Measurements from ENCODE around the gene CCDC134.

CCDC134 gene

GRCh38 chr22:41818011-41818410 is 17.5 kb downstream of the CCDC134 start:
- Histone ChIP-seq H3K4me1 (ENCODE audit: insufficient read depth, low read length) (no peaks in the 10 kb centered on the region), H3K9me3 (ENCODE audit: insufficient read depth, low read depth, low read length) (no peaks in the 10 kb centered on the region), H3K27ac (ENCODE audit: low read length) (no peak overlapping the region), H3K36me3 (ENCODE audit: insufficient read depth, low read depth, low read length) (peaks cover 19% of the 10 kb centered on the region), H3K9ac (ENCODE audit: low read depth, low read length) (no peak overlapping the region), H3K4me3 (ENCODE audit: low read length) (no peak overlapping the region), H3K27me3 (ENCODE audit: insufficient read depth, low read length) (no peaks in the 10 kb centered on the region)

GRCh38 chr22:41818596-41818995 is 18.1 kb downstream of the CCDC134 start:
- H3K9ac ChIP-seq (ENCODE audit: low read depth, low read length): no peak overlapping the region
- no peaks in the 10 kb centered on the region for H3K27me3 ChIP-seq (ENCODE audit: insufficient read depth, low read length)
- no peak overlapping the region for H3K4me3 ChIP-seq (ENCODE audit: low read length)
- H3K27ac ChIP-seq (ENCODE audit: low read length): no peak overlapping the region
- no peaks in the 10 kb centered on the region for H3K9me3 ChIP-seq (ENCODE audit: insufficient read depth, low read depth, low read length)
- H3K36me3 ChIP-seq (ENCODE audit: insufficient read depth, low read depth, low read length): peaks cover 14% of the 10 kb centered on the region
- H3K4me1 ChIP-seq (ENCODE audit: insufficient read depth, low read length): no peaks in the 10 kb centered on the region

- H3K9ac ChIP-seq (ENCODE audit: low read depth, low read length): no peak overlapping the region
- H3K27ac ChIP-seq (ENCODE audit: low read length): no peak overlapping the region
- peaks cover 10% of the 10 kb centered on the region for H3K36me3 ChIP-seq (ENCODE audit: insufficient read depth, low read depth, low read length)
- peaks cover 5% of the 10 kb centered on the region for H3K4me1 ChIP-seq (ENCODE audit: insufficient read depth, low read length)
- no peaks in the 10 kb centered on the region for H3K27me3 ChIP-seq (ENCODE audit: insufficient read depth, low read length)
- no peak overlapping the region for H3K4me3 ChIP-seq (ENCODE audit: low read length)
- no peaks in the 10 kb centered on the region for H3K9me3 ChIP-seq (ENCODE audit: insufficient read depth, low read depth, low read length)
Measured at GRCh38 chr22:41819257-41819656, 18.8 kb downstream of the CCDC134 start.

DNA sequence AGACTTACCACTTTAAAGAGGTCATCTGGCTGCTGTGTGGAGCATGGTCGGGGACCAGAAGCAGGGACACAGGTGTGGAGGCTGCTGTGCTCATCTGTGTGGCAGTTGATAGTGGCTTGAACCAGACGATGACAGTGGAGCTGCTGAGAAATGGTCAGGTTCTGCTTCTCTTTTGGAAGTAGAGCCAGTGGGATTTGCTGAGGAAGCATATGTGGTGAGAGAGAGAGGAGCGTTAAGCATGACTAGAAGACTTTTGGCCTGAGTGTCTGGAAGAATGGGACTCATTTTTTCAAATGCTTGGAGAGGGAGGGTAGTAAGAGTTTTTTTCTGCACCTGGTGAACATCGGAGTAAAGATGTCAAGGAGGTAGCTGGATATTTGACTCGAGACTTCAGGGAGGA is 20.0 kb downstream of the CCDC134 start:
- Histone ChIP-seq H3K4me1 (ENCODE audit: insufficient read depth, low read length) (peaks cover 5% of the 10 kb centered on the region), H3K27ac (ENCODE audit: low read length) (no peak overlapping the region), H3K36me3 (ENCODE audit: insufficient read depth, low read depth, low read length) (peaks cover 13% of the 10 kb centered on the region), H3K9me3 (ENCODE audit: insufficient read depth, low read depth, low read length) (no peaks in the 10 kb centered on the region), H3K9ac (ENCODE audit: low read depth, low read length) (no peak overlapping the region), H3K27me3 (ENCODE audit: insufficient read depth, low read length) (no peaks in the 10 kb centered on the region), H3K4me3 (ENCODE audit: low read length) (no peak overlapping the region)

DNA sequence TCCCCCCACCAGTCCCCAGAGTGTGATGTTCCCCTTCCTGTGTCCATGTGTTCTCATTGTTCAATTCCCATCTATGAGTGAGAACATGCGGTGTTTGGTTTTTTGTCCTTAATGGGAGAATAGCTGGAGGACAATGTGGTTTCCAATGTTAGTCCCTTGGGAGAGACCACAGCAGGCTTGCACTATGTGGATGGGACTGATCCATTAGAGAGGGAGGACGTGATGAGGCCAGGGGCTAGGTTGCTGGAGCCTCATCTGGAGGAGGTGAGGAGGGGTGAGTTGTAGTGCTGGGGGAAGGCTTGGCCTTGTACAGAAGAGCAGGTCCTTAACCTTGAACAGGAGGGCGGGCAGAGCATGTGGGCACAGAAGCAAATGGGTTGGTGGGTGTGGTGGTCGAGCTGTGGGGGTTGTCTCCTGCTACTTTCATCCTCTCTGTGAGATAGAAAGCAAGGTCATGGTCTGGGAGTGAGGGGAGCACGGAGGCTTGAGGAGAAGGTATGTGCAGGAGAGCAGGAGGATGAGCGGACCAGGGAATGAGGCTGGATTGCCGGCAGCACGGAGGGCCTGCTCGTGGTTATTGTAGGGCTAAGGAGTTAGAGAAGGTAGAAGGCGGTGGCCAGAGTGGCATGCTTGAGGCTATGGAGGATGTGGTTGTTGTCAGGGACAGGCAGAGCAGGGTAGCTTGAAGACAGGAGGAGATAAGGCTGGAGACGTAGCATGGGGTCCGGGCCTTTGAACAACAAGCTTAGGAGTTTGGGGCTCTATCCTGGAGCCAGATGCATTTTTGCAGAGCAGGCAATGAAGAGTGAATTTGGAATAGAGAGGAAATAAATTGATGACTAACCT is 21.2 kb downstream of the CCDC134 start:
- H3K36me3 ChIP-seq (ENCODE audit: insufficient read depth, low read depth, low read length): peaks cover 9% of the 10 kb centered on the region; the same call in 1 of the 2 replicates
- no peaks in the 10 kb centered on the region for H3K27me3 ChIP-seq (ENCODE audit: insufficient read depth, low read length)
- H3K9ac ChIP-seq (ENCODE audit: low read depth, low read length): no peak overlapping the region
- no peaks in the 10 kb centered on the region for H3K9me3 ChIP-seq (ENCODE audit: insufficient read depth, low read depth, low read length)
- H3K4me1 ChIP-seq (ENCODE audit: insufficient read depth, low read length): peaks cover 9% of the 10 kb centered on the region
- no peak overlapping the region for H3K4me3 ChIP-seq (ENCODE audit: low read length)
- H3K27ac ChIP-seq (ENCODE audit: low read length): no peak overlapping the region

DNA sequence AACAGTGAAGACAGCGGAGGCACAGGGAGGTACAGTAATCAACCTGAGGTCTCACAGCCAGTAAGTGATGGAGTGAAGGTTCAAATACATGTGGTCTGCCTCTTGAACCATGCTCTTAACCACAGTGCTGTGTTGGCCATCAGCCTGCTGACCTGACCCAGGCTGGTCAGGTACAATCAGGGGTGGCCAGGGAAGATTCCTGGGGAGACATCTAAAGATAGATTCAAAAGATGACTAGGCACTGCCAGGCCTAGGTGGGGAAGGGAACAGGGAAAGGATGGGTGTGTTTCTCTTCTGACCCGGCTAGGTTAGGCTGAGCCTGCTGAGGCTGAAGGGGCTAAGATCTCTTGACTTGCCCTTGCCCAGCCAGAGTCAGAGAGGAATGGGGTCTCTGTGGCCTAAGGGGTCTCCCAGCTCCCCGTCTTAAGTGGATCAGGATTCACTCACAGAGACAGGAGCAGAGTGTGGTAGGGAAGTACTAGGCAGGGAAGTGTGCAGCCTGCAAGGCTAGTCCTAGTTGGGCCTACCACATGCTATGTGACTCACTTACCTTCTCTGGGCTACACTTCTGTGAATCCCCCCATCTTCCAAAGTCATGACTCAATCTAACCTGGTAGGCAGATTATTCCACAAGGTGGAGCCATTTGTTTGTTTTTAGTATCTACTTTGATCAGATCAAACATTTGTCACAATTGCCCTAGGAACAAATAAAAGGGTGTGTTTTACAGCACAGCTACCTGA is 22.0 kb downstream of the CCDC134 start:
- H3K9ac ChIP-seq (ENCODE audit: low read depth, low read length): no peak overlapping the region
- H3K4me3 ChIP-seq (ENCODE audit: low read length): no peak overlapping the region
- H3K27me3 ChIP-seq (ENCODE audit: insufficient read depth, low read length): no peaks in the 10 kb centered on the region
- H3K9me3 ChIP-seq (ENCODE audit: insufficient read depth, low read depth, low read length): no peaks in the 10 kb centered on the region
- H3K4me1 ChIP-seq (ENCODE audit: insufficient read depth, low read length): peaks cover 9% of the 10 kb centered on the region
- H3K36me3 ChIP-seq (ENCODE audit: insufficient read depth, low read depth, low read length): peaks cover 9% of the 10 kb centered on the region; the same call in 1 of the 2 replicates
- no peak overlapping the region for H3K27ac ChIP-seq (ENCODE audit: low read length)

GRCh38 chr22:41823797-41824196 is 23.3 kb downstream of the CCDC134 start:
- H3K27ac ChIP-seq (ENCODE audit: low read length): no peak overlapping the region
- H3K9ac ChIP-seq (ENCODE audit: low read depth, low read length): no peak overlapping the region
- peaks cover 9% of the 10 kb centered on the region; the same call in 1 of the 2 replicates for H3K36me3 ChIP-seq (ENCODE audit: insufficient read depth, low read depth, low read length)
- H3K9me3 ChIP-seq (ENCODE audit: insufficient read depth, low read depth, low read length): no peaks in the 10 kb centered on the region
- H3K4me3 ChIP-seq (ENCODE audit: low read length): no peak overlapping the region
- no peaks in the 10 kb centered on the region for H3K27me3 ChIP-seq (ENCODE audit: insufficient read depth, low read length)
- peaks cover 9% of the 10 kb centered on the region for H3K4me1 ChIP-seq (ENCODE audit: insufficient read depth, low read length)

DNA sequence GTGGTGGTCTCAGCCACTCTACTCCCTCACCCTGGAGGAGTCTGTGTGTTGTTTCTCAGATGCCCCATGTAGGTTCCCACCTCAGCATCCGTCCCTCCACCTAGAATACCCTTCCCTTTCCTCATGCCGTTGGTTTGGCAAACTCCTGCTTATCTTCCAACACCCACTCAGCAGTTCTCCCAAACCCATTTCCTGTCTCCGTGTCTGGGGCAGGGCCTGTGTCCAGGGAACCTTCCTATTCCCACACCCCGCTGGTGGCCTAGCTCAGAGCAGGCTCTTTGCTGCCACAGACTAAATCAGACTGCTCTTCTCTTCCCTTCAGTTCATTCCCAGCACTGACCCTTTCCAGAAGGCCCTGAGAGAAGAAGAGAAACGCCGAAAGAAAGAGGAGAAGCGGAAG is 24.9 kb downstream of the CCDC134 start:
- Histone ChIP-seq H3K9me3 (ENCODE audit: insufficient read depth, low read depth, low read length) (no peaks in the 10 kb centered on the region), H3K27me3 (ENCODE audit: insufficient read depth, low read length) (no peaks in the 10 kb centered on the region), H3K4me1 (ENCODE audit: insufficient read depth, low read length) (peaks cover 9% of the 10 kb centered on the region), H3K36me3 (ENCODE audit: insufficient read depth, low read depth, low read length) (peaks cover 5% of the 10 kb centered on the region; the same call in 1 of the 2 replicates), H3K9ac (ENCODE audit: low read depth, low read length) (no peak overlapping the region), H3K4me3 (ENCODE audit: low read length) (no peak overlapping the region), H3K27ac (ENCODE audit: low read length) (no peak overlapping the region)

DNA sequence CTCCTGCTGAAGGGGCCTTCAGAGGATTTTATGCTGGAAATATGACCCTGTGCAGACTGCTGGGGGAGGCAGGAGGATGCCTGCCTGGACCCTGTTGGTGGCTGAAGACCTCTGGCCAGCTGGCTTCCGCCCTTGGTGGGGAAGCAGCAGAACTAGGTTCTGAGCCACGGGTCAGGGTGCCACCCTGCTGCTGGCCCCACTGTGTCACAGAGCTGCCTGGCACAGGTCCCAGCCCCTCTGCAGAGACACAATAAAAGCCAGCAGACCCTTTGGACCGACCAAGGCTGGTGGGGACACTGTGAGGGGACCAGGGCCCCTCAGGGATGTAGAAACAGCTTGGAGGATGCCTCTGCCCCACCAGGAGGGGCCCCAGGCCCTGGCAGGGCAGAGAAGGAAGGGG is 25.5 kb downstream of the CCDC134 start:
- H3K4me3 ChIP-seq (ENCODE audit: low read length): no peak overlapping the region
- H3K27me3 ChIP-seq (ENCODE audit: insufficient read depth, low read length): no peaks in the 10 kb centered on the region
- H3K36me3 ChIP-seq (ENCODE audit: insufficient read depth, low read depth, low read length): peaks cover 5% of the 10 kb centered on the region; the same call in 1 of the 2 replicates
- no peak overlapping the region for H3K9ac ChIP-seq (ENCODE audit: low read depth, low read length)
- no peak overlapping the region for H3K27ac ChIP-seq (ENCODE audit: low read length)
- no peaks in the 10 kb centered on the region for H3K9me3 ChIP-seq (ENCODE audit: insufficient read depth, low read depth, low read length)
- peaks cover 9% of the 10 kb centered on the region for H3K4me1 ChIP-seq (ENCODE audit: insufficient read depth, low read length)

GRCh38 chr22:41826430-41827383 is 26.2 kb downstream of the CCDC134 start:
- Histone ChIP-seq H3K4me1 (ENCODE audit: insufficient read depth, low read length) (peaks cover 12% of the 10 kb centered on the region), H3K27me3 (ENCODE audit: insufficient read depth, low read length) (no peaks in the 10 kb centered on the region), H3K9ac (ENCODE audit: low read depth, low read length) (no peak overlapping the region), H3K36me3 (ENCODE audit: insufficient read depth, low read depth, low read length) (peaks cover 5% of the 10 kb centered on the region; the same call in 1 of the 2 replicates), H3K27ac (ENCODE audit: low read length) (no peak overlapping the region), H3K9me3 (ENCODE audit: insufficient read depth, low read depth, low read length) (no peaks in the 10 kb centered on the region), H3K4me3 (ENCODE audit: low read length) (no peak overlapping the region)

DNA sequence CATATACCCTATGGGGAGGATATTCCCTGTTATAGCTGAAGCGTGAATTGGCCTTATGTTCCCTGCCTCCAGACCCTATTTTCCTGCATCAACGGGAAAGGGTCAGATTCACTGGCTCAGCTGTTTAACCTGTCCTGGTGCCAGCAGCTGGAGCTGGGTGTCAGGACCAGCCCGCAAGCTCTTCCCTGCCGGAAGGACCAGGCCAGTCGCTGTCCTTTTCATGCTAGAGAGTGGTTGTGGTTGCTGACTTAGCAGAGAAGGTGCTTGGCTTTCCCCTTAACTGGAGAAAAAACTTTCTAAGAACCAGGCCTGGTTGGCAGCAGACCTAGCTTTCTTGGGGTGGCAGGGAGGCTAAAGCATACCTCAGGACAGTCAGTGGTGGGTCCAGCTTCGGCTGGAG is 27.2 kb downstream of the CCDC134 start:
- Histone ChIP-seq H3K27me3 (ENCODE audit: insufficient read depth, low read length) (no peaks in the 10 kb centered on the region), H3K4me3 (ENCODE audit: low read length) (no peak overlapping the region), H3K36me3 (ENCODE audit: insufficient read depth, low read depth, low read length) (peaks cover 5% of the 10 kb centered on the region; the same call in 1 of the 2 replicates), H3K4me1 (ENCODE audit: insufficient read depth, low read length) (peaks cover 12% of the 10 kb centered on the region), H3K27ac (ENCODE audit: low read length) (no peak overlapping the region), H3K9me3 (ENCODE audit: insufficient read depth, low read depth, low read length) (no peaks in the 10 kb centered on the region), H3K9ac (ENCODE audit: low read depth, low read length) (no peak overlapping the region)
